Epithelial cell of proximal tubule (primary cell): Measurements from ENCODE around the gene ENO2. TPM values are rescaled to one million over a fixed set of nuclear protein-coding genes. Genes with fewer than 3 reads are reported as not detected.

Source experiments
- DNase-seq: peaks from one replicate; pipeline ENCODE4 v3.0.0-alpha.2; 2011; ENCODE audit warnings: low read depth
- H3K4me3 ChIP-seq: 2 replicates; pipeline ENCODE4 v1.5.1; 2011; ENCODE audit warnings: low read depth, mild to moderate bottlenecking, low read length
- total RNA-seq: library from RNA; depleted of rRNA; stranded (reverse); fragments of >200 nt; gene quantifications from 2 replicates; pipeline ENCODE4 v1.2.3, GENCODE V29; 2015
- TF ChIP-seq, protein P1 (sequence below): conservative IDR thresholded peaks from 2 replicates; pipeline ENCODE4 v1.5.1; 2012; ENCODE audit warnings: low read depth, mild to moderate bottlenecking, low read length

Gene ENO2
- total RNA-seq, 1 donor from 2014 or later: 97.0 TPM

DNA sequence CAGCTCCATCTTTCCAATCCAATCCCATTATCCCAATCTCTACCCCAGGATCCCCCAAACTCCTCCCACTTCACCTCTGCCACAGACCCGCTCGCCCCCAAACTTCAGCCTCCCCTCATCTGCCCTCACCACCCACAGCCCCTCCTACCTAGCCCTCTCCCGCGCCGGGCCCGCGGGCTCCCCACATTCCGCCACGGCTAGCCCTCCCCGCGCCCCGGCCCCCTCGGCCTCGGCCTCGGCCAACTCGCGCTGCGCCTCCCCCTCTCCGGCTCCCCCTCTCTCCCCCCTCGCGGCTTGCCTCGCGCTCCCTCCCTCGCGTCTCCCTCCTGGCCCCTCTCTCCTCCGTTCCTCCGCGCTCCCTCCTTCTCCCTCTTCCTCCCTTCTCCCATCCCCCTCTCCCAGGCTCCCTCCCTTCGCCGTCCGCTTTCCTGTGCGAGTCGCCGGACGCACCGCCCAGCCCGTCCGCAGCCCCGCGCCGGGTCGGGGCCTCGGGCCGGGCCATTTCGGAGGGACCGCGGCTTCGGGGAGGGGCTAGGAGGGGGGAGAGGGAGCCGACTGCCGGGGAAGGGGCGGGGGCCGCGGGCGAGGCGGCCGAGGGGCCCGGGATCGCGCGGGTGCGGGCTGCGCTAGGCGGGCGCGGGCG, 13.1 kb downstream of the ENO2 start, which contains the start of gene ATN1:
TSS of gene ATN1 (plus strand) at position 581 of the 643 bp plus-strand sequence. CDS start 6,043 bp downstream, outside the sequence.
- H3K4me3 ChIP-seq: peak within 1 kb of the TSS; percentile 79
- TF ChIP-seq, protein P1, sequence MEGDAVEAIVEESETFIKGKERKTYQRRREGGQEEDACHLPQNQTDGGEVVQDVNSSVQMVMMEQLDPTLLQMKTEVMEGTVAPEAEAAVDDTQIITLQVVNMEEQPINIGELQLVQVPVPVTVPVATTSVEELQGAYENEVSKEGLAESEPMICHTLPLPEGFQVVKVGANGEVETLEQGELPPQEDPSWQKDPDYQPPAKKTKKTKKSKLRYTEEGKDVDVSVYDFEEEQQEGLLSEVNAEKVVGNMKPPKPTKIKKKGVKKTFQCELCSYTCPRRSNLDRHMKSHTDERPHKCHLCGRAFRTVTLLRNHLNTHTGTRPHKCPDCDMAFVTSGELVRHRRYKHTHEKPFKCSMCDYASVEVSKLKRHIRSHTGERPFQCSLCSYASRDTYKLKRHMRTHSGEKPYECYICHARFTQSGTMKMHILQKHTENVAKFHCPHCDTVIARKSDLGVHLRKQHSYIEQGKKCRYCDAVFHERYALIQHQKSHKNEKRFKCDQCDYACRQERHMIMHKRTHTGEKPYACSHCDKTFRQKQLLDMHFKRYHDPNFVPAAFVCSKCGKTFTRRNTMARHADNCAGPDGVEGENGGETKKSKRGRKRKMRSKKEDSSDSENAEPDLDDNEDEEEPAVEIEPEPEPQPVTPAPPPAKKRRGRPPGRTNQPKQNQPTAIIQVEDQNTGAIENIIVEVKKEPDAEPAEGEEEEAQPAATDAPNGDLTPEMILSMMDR: no peak
- no peak for DNase-seq

DNA sequence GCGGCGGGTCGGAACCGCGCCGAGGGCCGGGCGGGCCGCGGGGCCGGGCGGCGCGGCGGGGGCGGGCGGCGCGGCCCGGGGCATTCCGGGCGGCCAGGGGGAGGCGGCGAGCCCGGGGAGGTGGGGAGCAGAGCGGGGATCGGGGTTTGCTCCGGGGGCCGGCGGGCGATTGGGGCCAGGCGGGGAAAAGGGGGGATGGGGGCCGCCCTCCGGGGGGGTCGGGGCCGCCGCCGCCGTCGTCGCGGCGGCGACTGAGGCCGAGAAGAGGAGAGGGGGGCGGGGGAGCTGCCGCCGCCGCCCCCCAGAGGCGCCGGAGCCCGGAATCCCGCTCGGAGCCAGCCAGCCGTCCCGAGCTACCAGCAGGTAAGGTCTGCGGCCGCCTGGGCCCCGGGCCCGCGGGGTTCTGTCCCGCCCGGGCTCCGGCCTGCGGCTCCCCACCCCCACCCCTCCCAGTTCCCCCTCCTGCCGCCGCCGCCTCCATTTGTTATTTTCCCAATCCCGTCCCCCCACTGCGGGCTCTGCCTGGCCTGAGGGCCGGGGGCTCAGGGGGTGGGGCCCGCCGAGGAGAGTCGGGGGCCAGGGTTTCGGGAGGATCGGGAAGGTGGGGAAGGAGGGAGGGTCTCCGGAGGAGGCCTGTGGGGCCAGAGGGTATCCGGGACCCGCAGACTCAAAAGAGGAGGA, 13.8 kb downstream of the ENO2 start:
- DNase-seq: no peak
- TF ChIP-seq, protein P1: no peak
- peak overlapping the region; percentile 78 for H3K4me3 ChIP-seq

DNA sequence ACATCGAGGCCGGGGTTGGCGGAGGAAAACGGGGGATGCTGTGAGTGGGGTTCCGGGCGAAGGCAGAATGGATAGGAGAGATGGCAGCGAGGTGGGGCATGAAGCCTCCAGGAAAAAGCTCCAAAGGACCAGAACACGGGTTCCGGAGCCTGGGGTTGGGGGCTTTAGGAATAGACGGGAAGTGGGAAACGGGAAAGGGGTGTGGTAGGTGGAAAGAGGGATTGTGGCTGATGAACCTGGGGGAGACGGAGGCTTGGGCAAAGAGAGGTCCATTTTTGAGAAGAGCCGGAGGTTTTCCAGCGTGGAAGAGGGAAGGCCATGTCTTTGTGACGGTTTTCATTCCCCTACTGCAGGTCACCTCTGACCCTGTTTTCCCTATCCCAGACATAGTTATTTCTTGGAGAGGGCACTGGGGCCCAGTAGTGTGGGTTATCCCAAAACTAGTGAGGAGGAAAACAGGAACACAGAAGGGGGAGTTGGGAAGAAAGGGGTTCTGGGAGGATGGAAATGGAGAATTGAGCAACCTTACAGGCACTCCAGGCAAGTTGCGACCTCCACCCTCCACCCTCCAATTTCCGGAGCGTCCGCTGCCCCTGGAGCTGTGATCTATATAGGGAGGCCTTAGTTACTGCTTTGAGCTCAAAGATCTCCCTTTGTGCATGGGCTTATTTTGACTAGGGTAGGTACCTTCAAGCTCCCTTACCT, 14.5 kb downstream of the ENO2 start:
- TF ChIP-seq, protein P1: no peak
- DNase-seq: no peak
- peak overlapping the region; percentile 78 for H3K4me3 ChIP-seq

DNA sequence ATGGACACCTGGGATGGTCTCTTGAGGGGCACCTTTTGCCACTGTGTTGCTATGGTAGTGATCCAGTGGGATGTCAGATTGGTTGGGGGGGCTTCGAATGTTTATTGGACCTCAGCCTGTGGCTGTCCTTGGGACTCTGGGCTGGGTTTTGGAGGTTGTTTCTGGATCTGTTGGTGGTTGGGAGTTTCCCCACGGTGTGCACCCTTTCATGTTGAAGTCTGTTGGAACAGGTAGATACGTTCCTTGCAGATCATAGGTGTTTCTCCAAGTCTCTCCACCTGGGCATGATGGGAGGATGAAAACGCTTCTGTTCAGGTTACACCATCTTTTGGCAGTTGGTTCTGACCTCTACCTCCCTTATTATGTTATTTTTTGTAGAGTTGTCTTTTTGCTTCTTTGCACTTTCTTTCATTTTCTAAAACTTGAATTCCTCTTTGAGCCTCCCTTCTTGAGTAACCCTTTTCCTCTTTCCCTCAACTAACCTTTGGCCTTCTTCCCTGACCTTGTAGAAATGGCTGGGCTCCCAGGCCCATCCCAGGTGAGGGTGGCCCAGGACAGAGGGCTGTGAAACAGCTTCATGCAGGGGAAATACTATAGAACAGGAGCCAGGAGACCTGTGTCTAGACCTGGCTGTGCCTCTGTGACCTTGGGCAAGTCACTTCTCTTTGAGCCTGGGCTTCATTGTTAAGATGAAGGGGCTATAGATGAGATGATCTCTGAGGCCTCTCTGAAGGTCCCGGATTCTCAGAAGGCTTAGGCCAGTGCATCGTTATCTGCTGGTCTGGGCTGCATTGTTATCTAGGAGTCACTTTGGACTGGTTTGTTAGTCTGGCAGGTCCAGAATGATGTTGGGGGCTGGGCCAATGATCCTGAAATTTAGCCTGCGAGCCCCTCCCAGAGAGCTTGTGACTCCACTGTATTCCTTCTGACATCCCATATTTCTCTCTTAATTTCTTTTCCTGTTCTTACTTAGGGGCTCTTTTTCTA, 15.4 kb downstream of the ENO2 start:
- DNase-seq: no peak
- TF ChIP-seq, protein P1: no peak
- peak overlapping the region; percentile 78 for H3K4me3 ChIP-seq

DNA sequence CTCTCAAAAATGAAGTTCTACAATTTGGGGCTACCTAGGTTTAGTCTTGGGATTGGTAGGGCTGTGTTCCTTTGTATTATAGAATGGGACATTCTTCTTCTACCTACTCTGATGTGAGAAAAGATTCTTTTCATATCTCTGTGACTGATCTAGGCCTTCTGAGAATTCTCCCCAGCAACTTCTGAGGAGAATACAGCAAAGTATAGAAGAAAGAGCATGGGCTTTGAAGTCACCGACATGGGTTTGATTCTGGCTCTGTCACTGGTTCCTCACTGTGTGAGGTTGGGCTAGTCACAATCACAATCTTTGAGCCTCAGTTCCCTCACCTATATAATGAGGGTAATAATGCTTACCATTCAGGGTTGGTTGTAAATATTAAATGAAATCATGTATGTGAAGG, 18.4 kb downstream of the ENO2 start:
- TF ChIP-seq, protein P1: no peak
- H3K4me3 ChIP-seq: no peak overlapping the region

DNA sequence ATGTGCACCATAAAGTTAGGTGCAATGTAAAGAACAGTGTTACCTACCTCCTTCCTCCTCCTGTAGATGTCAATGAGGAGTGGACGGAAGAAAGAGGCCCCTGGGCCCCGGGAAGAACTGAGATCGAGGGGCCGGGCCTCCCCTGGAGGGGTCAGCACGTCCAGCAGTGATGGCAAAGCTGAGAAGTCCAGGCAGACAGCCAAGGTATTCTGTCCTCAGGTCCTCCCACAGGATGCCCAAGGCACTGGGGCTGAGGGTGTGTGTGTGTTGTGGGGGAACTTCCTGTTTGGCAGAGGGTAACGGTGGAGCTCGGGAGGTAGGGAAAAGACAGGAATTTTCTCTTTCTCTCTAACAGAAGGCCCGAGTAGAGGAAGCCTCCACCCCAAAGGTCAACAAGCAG, 19.7 kb downstream of the ENO2 start:
- H3K4me3 ChIP-seq: no peak overlapping the region
- DNase-seq: no peak
- TF ChIP-seq, protein P1: no peak

More for the DNA sequence above, 18.4 kb downstream of the ENO2 start:
- DNase-seq: no peak
